Endothelial cell of umbilical vein (primary cell): Measurements from ENCODE around the gene CRK. TPM values are rescaled to one million over a fixed set of nuclear protein-coding genes. Genes with fewer than 3 reads are reported as not detected.

Source experiments
- BruUV-seq: library from RNA; stranded (reverse); fragments of 400-500 nt; replicated peaks from 2 replicates; lab custom pipeline; 2021; lab: Mats Ljungman, UMichigan
- CTCF ChIA-PET: fragments of 300-600, 350-600 bp; sonication (Branson Sonifier 250); formaldehyde crosslinking; loops from one replicate; lab custom pipeline; 2021; ENCODE audit warnings: antibody characterized with exemption, inconsistent platforms; lab: Charles Lee
- POLR2A ChIA-PET: fragments of 300-600, 350-600 bp; sonication (Branson Sonifier 250); formaldehyde crosslinking; loops from one replicate; lab custom pipeline; 2021; ENCODE audit warnings: antibody characterized with exemption, inconsistent platforms; lab: Charles Lee
- DNase-seq: peaks from one replicate; pipeline ENCODE4 v3.0.0-alpha.2; 2011; ENCODE audit warnings: low read depth, low spot score
- FAIRE-seq: peaks from 2 replicates; lab custom pipeline; 2011; peaks lifted over from hg19 to GRCh38; lab: Jason Lieb, UNC
- H2AFZ ChIP-seq: 2 replicates; pipeline ENCODE4 v1.6.0; 2012; ENCODE audit warnings: low read depth, low read length, control low read depth, inconsistent platforms
- H3K27ac ChIP-seq: 2 replicates; pipeline ENCODE4 v1.5.1; 2011; ENCODE audit warnings: low read depth, mild to moderate bottlenecking, control low read depth, low read length, moderate library complexity; ENCODE audit not compliant: insufficient read depth
- H3K27me3 ChIP-seq, 2 experiments: 2 replicates each; pipeline versions ENCODE4 v1.6.0 to v1.6.1; 2011; ENCODE audit warnings: low read length in 2 of 2, mixed read lengths in 1 of 2; ENCODE audit not compliant: control insufficient read depth in 2 of 2, insufficient read depth in 2 of 2
- H3K36me3 ChIP-seq, 2 experiments: 2 replicates in 1 of 2; 3 replicates in 1 of 2; pipeline ENCODE4 v1.5.1; 2011; ENCODE audit warnings: low read length in 2 of 2, mild to moderate bottlenecking in 1 of 2, moderate library complexity in 1 of 2; ENCODE audit not compliant: control insufficient read depth in 2 of 2, insufficient read depth in 2 of 2; ENCODE audit errors: extremely low read depth in 1 of 2
- H3K4me1 ChIP-seq: 3 replicates; pipeline ENCODE4 v1.5.1; 2011; ENCODE audit warnings: mild to moderate bottlenecking, low read length; ENCODE audit not compliant: control insufficient read depth, insufficient read depth; ENCODE audit errors: extremely low read depth
- H3K4me2 ChIP-seq: 2 replicates; pipeline ENCODE4 v1.6.1; 2011; ENCODE audit warnings: low read length, control low read depth, mixed read lengths; ENCODE audit not compliant: insufficient read depth
- H3K4me3 ChIP-seq, 3 experiments: fragments of 200-600 bp in 1 of 3; sonication (generic), shearing (Covaris generic) in 1 of 3; replicated peaks in 1 of 3; 2 replicates each; pipeline ENCODE4 v1.5.1; 2011 to 2016; ENCODE audit warnings: control low read depth in 3 of 3, low read length in 3 of 3, mild to moderate bottlenecking in 2 of 3, inconsistent platforms in 1 of 3, low read depth in 1 of 3, moderate library complexity in 1 of 3; ENCODE audit not compliant: insufficient read depth in 1 of 3
- H3K79me2 ChIP-seq: 2 replicates; pipeline ENCODE4 v1.6.0; 2012; ENCODE audit warnings: low read length, inconsistent platforms; ENCODE audit not compliant: control insufficient read depth, insufficient read depth
- H3K9ac ChIP-seq: replicated peaks from 2 replicates; pipeline ENCODE3; 2011; ENCODE audit warnings: low read length, control low read depth; ENCODE audit not compliant: insufficient read depth; ENCODE audit errors: extremely low read depth
- H3K9me1 ChIP-seq: replicated peaks from 3 replicates; pipeline ENCODE4 v1.6.0; 2011; ENCODE audit warnings: mild to moderate bottlenecking, low read length; ENCODE audit not compliant: control insufficient read depth, insufficient read depth; ENCODE audit errors: extremely low read depth
- H3K9me3 ChIP-seq: replicated peaks from 2 replicates; pipeline ENCODE4 v1.5.1; 2012; ENCODE audit warnings: low read length, inconsistent platforms; ENCODE audit not compliant: control insufficient read depth, insufficient read depth
- H4K20me1 ChIP-seq: replicated peaks from 2 replicates; pipeline ENCODE3; 2011; ENCODE audit warnings: mild to moderate bottlenecking, low read length; ENCODE audit not compliant: control insufficient read depth, insufficient read depth; ENCODE audit errors: extremely low read depth
- CTCF ChIP-seq, 2 donors: IDR thresholded peaks; 1 replicate in 1 of 2; 2 replicates in 1 of 2; pipeline ENCODE4 v1.5.1; 2011; ENCODE audit warnings: low read length in 2 of 2, mild to moderate bottlenecking in 2 of 2, moderate library complexity in 2 of 2, control low read depth in 1 of 2, inconsistent platforms in 1 of 2, low read depth in 1 of 2; ENCODE audit not compliant: insufficient read depth in 1 of 2; ENCODE audit errors: extremely low read depth in 1 of 2
- EZH2 ChIP-seq: IDR thresholded peaks from 2 replicates; pipeline ENCODE4 v1.6.1; 2012; ENCODE audit warnings: borderline replicate concordance, low read depth, mild to moderate bottlenecking, moderate library complexity, low read length, inconsistent platforms; ENCODE audit not compliant: severe bottlenecking
- FOS ChIP-seq: IDR thresholded peaks from 2 replicates; pipeline ENCODE4 v1.6.1; 2011; ENCODE audit warnings: mild to moderate bottlenecking, low read length, moderate library complexity, borderline replicate concordance; ENCODE audit not compliant: insufficient read depth
- GATA2 ChIP-seq: IDR thresholded peaks from 2 replicates; pipeline ENCODE4 v1.7.0; 2011; ENCODE audit warnings: low read depth, mild to moderate bottlenecking, moderate library complexity, mixed read lengths, low read length; ENCODE audit not compliant: insufficient read length, insufficient read depth
- JUN ChIP-seq: IDR thresholded peaks from 2 replicates; pipeline ENCODE4 v1.6.1; 2011; ENCODE audit warnings: borderline replicate concordance, low read depth; ENCODE audit not compliant: insufficient read length, insufficient read depth
- MYC ChIP-seq: IDR thresholded peaks from one replicate; pipeline ENCODE4 v1.6.1; 2011; ENCODE audit warnings: mild to moderate bottlenecking, low read depth, low read length
- POLR2A ChIP-seq: IDR thresholded peaks from 2 replicates; pipeline ENCODE4 v1.6.1; 2012; ENCODE audit warnings: low read depth, mild to moderate bottlenecking, control low read depth, low read length
- POLR2AphosphoS5 ChIP-seq: IDR thresholded peaks from 2 replicates; pipeline ENCODE4 v1.6.1; 2012; ENCODE audit warnings: low read depth, mild to moderate bottlenecking, control low read depth, low read length, moderate library complexity; ENCODE audit not compliant: insufficient read depth
- dilution Hi-C: fragments of 300-500 bp; cut with MboI; formaldehyde crosslinking; loops from one replicate; pipeline ENCODE4 v1.15.0; 2019; ENCODE audit warnings: low sequenced_read_pairs; ENCODE audit not compliant: extremely low pct_ligation_motif_present
- intact Hi-C: fragments of 100-400 bp; cut with micrococcal nuclease; formaldehyde crosslinking; loops from one replicate; pipeline ENCODE4 v1.10.0; 2022
- polyA plus RNA-seq, 4 experiments: library from polyadenylated mRNA; depleted of rRNA in 3 of 4; stranded (reverse) in 3 of 4; unstranded in 1 of 4; fragments of >200 nt; gene quantifications; 2 replicates each; pipeline versions ENCODE4 v1.2.1 to v1.2.3, GENCODE V29; 2011 to 2012; ENCODE audit warnings: missing spikeins in 1 of 4
- total RNA-seq: library from RNA; stranded (reverse); gene quantifications from 2 replicates; pipeline ENCODE4 v1.2.3, GENCODE V29; 2021
- TF ChIP-seq, protein P1 (sequence below): IDR thresholded peaks from 2 replicates; pipeline ENCODE4 v1.6.1; 2011; ENCODE audit not compliant: insufficient read depth, insufficient read length

Gene CRK
- total and polyA plus RNA-seq, 2 donors (not counting 3 experiments of a cell fraction or from before 2014, with no cell fraction given): 52.8 to 67.2 TPM

- Histone ChIP-seq H3K79me2 (peaks cover 99% of the 10 kb centered on the region), H3K4me1 (peaks cover 9% of the 10 kb centered on the region), H3K4me3 (no peak overlapping the region), H3K27ac (no peak overlapping the region), H3K27me3 (no peaks in the 10 kb centered on the region), H4K20me1 (peaks cover 18% of the 10 kb centered on the region), H3K36me3 (peaks cover 2% of the 10 kb centered on the region in 2 experiments), H2AFZ (no peak overlapping the region), H3K9me1 (no peaks in the 10 kb centered on the region), H3K9ac (no peak overlapping the region), H3K9me3 (no peaks in the 10 kb centered on the region), H3K4me2 (no peak overlapping the region)
- intact Hi-C loops: no loop called here
- no TSS peak for BruUV-seq
- FAIRE-seq (no peak), DNase-seq (no peak)
- dilution Hi-C loops: no loop called here
- ChIA-PET CTCF (interaction anchor here (4.4 kb wide), 1 partner anchor 18 kb away, joined by 38 read pairs; no protein-coding TSS in a partner anchor), POLR2A (no interaction called here)
- TF ChIP-seq FOS (no peak), POLR2AphosphoS5 (no peak), JUN (no peak), MYC (no peak), GATA2 (no peak), POLR2A (no peak), EZH2 (no peak), CTCF (IDR thresholded peaks at IDR 0.05; ENCODE audit: extremely low read depth in 1 of 2, insufficient read depth in 1 of 2, low read depth in 1 of 2, low read length in 2 of 2) (no peak)
- TF ChIP-seq, protein P1, sequence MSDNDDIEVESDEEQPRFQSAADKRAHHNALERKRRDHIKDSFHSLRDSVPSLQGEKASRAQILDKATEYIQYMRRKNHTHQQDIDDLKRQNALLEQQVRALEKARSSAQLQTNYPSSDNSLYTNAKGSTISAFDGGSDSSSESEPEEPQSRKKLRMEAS: no peak
Observed at GRCh38 chr17:1384905-1385435, 71.1 kb downstream of the CRK start.
